Keratinocyte (primary cell): ENCODE data around the gene ANKS6. TPM values are rescaled to one million over a fixed set of nuclear protein-coding genes. Genes with fewer than 3 reads are reported as not detected.

Experiments
- DNase-seq: peaks from one replicate; pipeline ENCODE4 v3.0.0-alpha.2; 2011; ENCODE audit warnings: low read depth, missing footprints, low spot score
- FAIRE-seq: peaks from 2 replicates; lab custom pipeline; 2011; peaks lifted over from hg19 to GRCh38; lab: Jason Lieb, UNC
- H2AFZ ChIP-seq: 2 replicates; pipeline ENCODE4 v1.6.0; 2012; ENCODE audit warnings: low read length, control low read depth, inconsistent platforms; ENCODE audit not compliant: control insufficient read depth
- H3K27ac ChIP-seq: 2 replicates; pipeline ENCODE4 v1.5.1; 2011; ENCODE audit warnings: low read length; ENCODE audit not compliant: control insufficient read depth, insufficient read depth
- H3K27me3 ChIP-seq: 3 replicates; pipeline ENCODE4 v1.6.0; 2011; ENCODE audit warnings: low read length; ENCODE audit not compliant: control insufficient read depth, insufficient read depth; ENCODE audit errors: extremely low read depth
- H3K36me3 ChIP-seq, 2 experiments: 2 replicates in 1 of 2; 3 replicates in 1 of 2; pipeline ENCODE4 v1.5.1; 2011; ENCODE audit warnings: low read length in 2 of 2, mild to moderate bottlenecking in 1 of 2; ENCODE audit not compliant: control insufficient read depth in 2 of 2, insufficient read depth in 2 of 2; ENCODE audit errors: extremely low read depth in 1 of 2
- H3K4me1 ChIP-seq: 3 replicates; pipeline ENCODE4 v1.5.1; 2011; ENCODE audit warnings: low read length; ENCODE audit not compliant: control insufficient read depth, insufficient read depth; ENCODE audit errors: extremely low read depth
- H3K4me2 ChIP-seq: 3 replicates; pipeline ENCODE4 v1.6.0; 2011; ENCODE audit warnings: low read depth, low read length; ENCODE audit not compliant: control insufficient read depth, insufficient read depth; ENCODE audit errors: extremely low read depth
- H3K4me3 ChIP-seq, 3 experiments: fragments of 200-600 bp in 1 of 3; sonication (generic) in 1 of 3; 2 replicates in 2 of 3; 3 replicates in 1 of 3; pipeline ENCODE4 v1.5.1; 2011 to 2016; ENCODE audit warnings: low read length in 3 of 3, mild to moderate bottlenecking in 3 of 3, control low read depth in 2 of 3, inconsistent platforms in 1 of 3, low read depth in 1 of 3, mixed read lengths in 1 of 3, mixed run types in 1 of 3, moderate library complexity in 1 of 3; ENCODE audit not compliant: control insufficient read depth in 2 of 3, insufficient read depth in 2 of 3; ENCODE audit errors: extremely low read depth in 1 of 3
- H3K79me2 ChIP-seq: 2 replicates; pipeline ENCODE4 v1.6.0; 2012; ENCODE audit warnings: low read length; ENCODE audit not compliant: control insufficient read depth, insufficient read depth
- H3K9ac ChIP-seq: 3 replicates; pipeline ENCODE4 v1.6.0; 2011; ENCODE audit warnings: low read length; ENCODE audit not compliant: control insufficient read depth, insufficient read depth; ENCODE audit errors: extremely low read depth
- H3K9me1 ChIP-seq: 3 replicates; pipeline ENCODE4 v1.6.0; 2011; ENCODE audit warnings: low read length; ENCODE audit not compliant: control insufficient read depth, insufficient read depth; ENCODE audit errors: extremely low read depth
- H3K9me3 ChIP-seq: 2 replicates; pipeline ENCODE4 v1.5.1; 2012; ENCODE audit warnings: low read depth, low read length; ENCODE audit not compliant: control insufficient read depth
- H4K20me1 ChIP-seq: 3 replicates; pipeline ENCODE4 v1.6.0; 2011; ENCODE audit warnings: low read length; ENCODE audit not compliant: control insufficient read depth, insufficient read depth; ENCODE audit errors: extremely low read depth
- EZH2 ChIP-seq: IDR thresholded peaks from one replicate; pipeline ENCODE4 v1.6.1; 2012; ENCODE audit warnings: inconsistent platforms, mild to moderate bottlenecking, low read length, moderate library complexity
- dilution Hi-C: fragments of 300-500 bp; cut with MboI; formaldehyde crosslinking; loops from one replicate; pipeline ENCODE4 v1.7.0; 2020; ENCODE audit warnings: low sequenced_read_pairs; ENCODE audit not compliant: extremely low pct_ligation_motif_present
- polyA plus RNA-seq, 5 experiments: library from polyadenylated mRNA; depleted of rRNA in 3 of 5; stranded (reverse) in 3 of 5; stranded (forward) in 1 of 5; unstranded in 1 of 5; fragments of >200 nt; gene quantifications; 1 replicate in 1 of 5; 2 replicates in 3 of 5; 3 replicates in 1 of 5; pipeline versions ENCODE4 v1.2.1 to v1.2.3, GENCODE V29; 2011 to 2012; ENCODE audit warnings: missing spikeins in 2 of 5, low read depth in 1 of 5, low replicate concordance in 1 of 5
- TF ChIP-seq, protein P1 (sequence below), 3 experiments: IDR thresholded peaks in 1 of 3; conservative IDR thresholded peaks in 1 of 3; optimal IDR thresholded peaks in 1 of 3; 2 replicates in 2 of 3; 3 replicates in 1 of 3; pipeline versions ENCODE3 to v1.5.1; 2011; ENCODE audit warnings: low read length in 3 of 3, mild to moderate bottlenecking in 3 of 3, moderate library complexity in 2 of 3, control low read depth in 1 of 3, inconsistent platforms in 1 of 3; ENCODE audit not compliant: insufficient read depth in 2 of 3; ENCODE audit errors: extremely low read depth in 1 of 3

ANKS6 gene
- polyA plus RNA-seq, 1 donor (not counting 4 experiments of a cell fraction or from before 2014, with no cell fraction given) = 13.5 TPM

DNA sequence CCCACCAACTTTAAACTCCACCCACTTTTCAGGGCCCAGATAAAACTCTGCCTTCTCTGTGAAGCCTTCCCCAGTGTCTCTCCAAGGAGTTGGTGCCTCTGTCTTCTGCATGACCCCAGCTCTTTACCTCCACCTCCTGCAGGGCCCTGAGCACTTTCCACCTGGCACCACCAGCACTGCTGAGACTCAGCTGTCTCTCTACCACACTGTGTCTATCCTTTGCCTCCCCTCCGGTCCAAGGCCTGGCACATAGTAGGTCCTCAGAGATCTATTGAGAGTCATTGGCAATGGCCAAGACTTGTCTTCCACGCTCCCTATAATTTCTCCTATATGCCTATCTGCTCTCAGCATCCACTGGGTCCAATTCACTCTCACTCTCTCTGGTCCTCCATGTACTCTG is 74.7 kb downstream of the ANKS6 start:
- no peak for DNase-seq
- dilution Hi-C loops = no loop called here
- H3K9me1 ChIP-seq = no peaks in the 10 kb centered on the region
- no peak overlapping the region for H3K27ac ChIP-seq
- no peaks in the 10 kb centered on the region for H3K9me3 ChIP-seq
- no peak overlapping the region for H3K9ac ChIP-seq
- FAIRE-seq = no peak
- no peaks in the 10 kb centered on the region for H3K4me1 ChIP-seq
- no peaks in the 10 kb centered on the region for H4K20me1 ChIP-seq
- no peak overlapping the region for H3K4me3 ChIP-seq
- TF ChIP-seq, protein P1, sequence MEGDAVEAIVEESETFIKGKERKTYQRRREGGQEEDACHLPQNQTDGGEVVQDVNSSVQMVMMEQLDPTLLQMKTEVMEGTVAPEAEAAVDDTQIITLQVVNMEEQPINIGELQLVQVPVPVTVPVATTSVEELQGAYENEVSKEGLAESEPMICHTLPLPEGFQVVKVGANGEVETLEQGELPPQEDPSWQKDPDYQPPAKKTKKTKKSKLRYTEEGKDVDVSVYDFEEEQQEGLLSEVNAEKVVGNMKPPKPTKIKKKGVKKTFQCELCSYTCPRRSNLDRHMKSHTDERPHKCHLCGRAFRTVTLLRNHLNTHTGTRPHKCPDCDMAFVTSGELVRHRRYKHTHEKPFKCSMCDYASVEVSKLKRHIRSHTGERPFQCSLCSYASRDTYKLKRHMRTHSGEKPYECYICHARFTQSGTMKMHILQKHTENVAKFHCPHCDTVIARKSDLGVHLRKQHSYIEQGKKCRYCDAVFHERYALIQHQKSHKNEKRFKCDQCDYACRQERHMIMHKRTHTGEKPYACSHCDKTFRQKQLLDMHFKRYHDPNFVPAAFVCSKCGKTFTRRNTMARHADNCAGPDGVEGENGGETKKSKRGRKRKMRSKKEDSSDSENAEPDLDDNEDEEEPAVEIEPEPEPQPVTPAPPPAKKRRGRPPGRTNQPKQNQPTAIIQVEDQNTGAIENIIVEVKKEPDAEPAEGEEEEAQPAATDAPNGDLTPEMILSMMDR (optimal IDR thresholded peaks at IDR 0.05 in 1 of 3, IDR thresholded peaks at IDR 0.05 in 1 of 3, conservative IDR thresholded peaks at IDR 0.05 in 1 of 3; ENCODE audit: extremely low read depth in 1 of 3, insufficient read depth in 2 of 3, low read length in 3 of 3) = no peak
- TF ChIP-seq EZH2 = no peak
- peaks cover 6% of the 10 kb centered on the region for H3K27me3 ChIP-seq
- H3K79me2 ChIP-seq = no peaks in the 10 kb centered on the region
- H3K36me3 ChIP-seq = no peaks in the 10 kb centered on the region
- H2AFZ ChIP-seq = no peak overlapping the region
- H3K4me2 ChIP-seq = no peak overlapping the region

DNA sequence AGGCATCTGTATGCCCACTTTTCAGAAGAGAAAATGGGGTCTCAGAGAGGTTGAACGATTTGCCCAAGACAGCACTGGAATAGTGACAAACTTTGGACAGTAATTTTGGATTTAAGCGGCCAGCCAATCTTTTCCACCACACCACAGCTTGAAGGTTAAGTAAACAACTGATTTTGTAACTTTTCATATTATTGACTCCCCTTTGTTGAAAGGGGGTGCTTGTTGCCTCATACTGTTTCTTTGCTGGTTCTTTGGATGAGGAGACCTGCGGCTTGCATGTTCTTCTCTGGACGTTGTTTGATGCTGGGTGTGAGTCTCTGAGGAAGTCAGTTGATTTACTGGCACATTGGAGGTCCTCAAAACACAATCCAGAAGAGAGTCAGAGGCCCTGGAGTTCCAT is 76.0 kb downstream of the ANKS6 start:
- Histone ChIP-seq H3K79me2 (no peaks in the 10 kb centered on the region), H3K9me1 (no peaks in the 10 kb centered on the region), H3K27me3 (peaks cover 5% of the 10 kb centered on the region), H3K4me3 (no peak overlapping the region), H3K9ac (no peak overlapping the region), H3K4me2 (no peak overlapping the region), H4K20me1 (no peaks in the 10 kb centered on the region), H2AFZ (no peak overlapping the region), H3K27ac (no peak overlapping the region), H3K9me3 (no peaks in the 10 kb centered on the region), H3K36me3 (no peaks in the 10 kb centered on the region), H3K4me1 (no peaks in the 10 kb centered on the region)
- dilution Hi-C loops = no loop called here
- TF ChIP-seq EZH2 = no peak
- TF ChIP-seq, protein P1 (optimal IDR thresholded peaks at IDR 0.05 in 1 of 3, IDR thresholded peaks at IDR 0.05 in 1 of 3, conservative IDR thresholded peaks at IDR 0.05 in 1 of 3; ENCODE audit: extremely low read depth in 1 of 3, insufficient read depth in 2 of 3, low read length in 3 of 3) = no peak
- DNase-seq (no peak), FAIRE-seq (no peak)
